Subcutaneous abdominal adipose tissue (tissue), 5 donors: ENCODE results near the gene PARL.

Experiments
- H3K27ac ChIP-seq: one replicate; pipeline ENCODE4 v1.7.0; 2013; ENCODE audit warnings: low read depth, mild to moderate bottlenecking, inconsistent platforms, low read length, moderate library complexity
- H3K27me3 ChIP-seq, 5 donors: one replicate each; pipeline ENCODE4 v1.7.0; 2013; ENCODE audit warnings: low read length in 5 of 5, inconsistent platforms in 1 of 5; ENCODE audit not compliant: control insufficient read depth in 5 of 5, insufficient read depth in 4 of 5
- H3K36me3 ChIP-seq, 5 donors: one replicate each; pipeline ENCODE4 v1.7.0; 2013; ENCODE audit warnings: low read length in 5 of 5; ENCODE audit not compliant: control insufficient read depth in 5 of 5, insufficient read depth in 5 of 5
- H3K4me1 ChIP-seq, 5 donors: one replicate each; pipeline ENCODE4 v1.7.0; 2013; ENCODE audit warnings: low read length in 5 of 5, mild to moderate bottlenecking in 3 of 5, moderate library complexity in 1 of 5; ENCODE audit not compliant: control insufficient read depth in 5 of 5, insufficient read depth in 5 of 5
- H3K4me3 ChIP-seq, 5 donors: one replicate each; pipeline ENCODE4 v1.7.0; 2013; ENCODE audit warnings: low read length in 5 of 5, low read depth in 1 of 5
- H3K9ac ChIP-seq, 5 donors: one replicate each; pipeline ENCODE4 v1.7.0; 2013; ENCODE audit warnings: low read length in 5 of 5, mild to moderate bottlenecking in 4 of 5, moderate library complexity in 3 of 5
- H3K9me3 ChIP-seq, 5 donors: one replicate each; pipeline ENCODE4 v1.7.0; 2013; ENCODE audit warnings: low read length in 5 of 5; ENCODE audit not compliant: control insufficient read depth in 5 of 5
- donor health status: healthy.
- donor health status: healthy.
- donor health status: healthy.
- donor health status: healthy.
- donor health status: healthy.

The PARL gene

DNA sequence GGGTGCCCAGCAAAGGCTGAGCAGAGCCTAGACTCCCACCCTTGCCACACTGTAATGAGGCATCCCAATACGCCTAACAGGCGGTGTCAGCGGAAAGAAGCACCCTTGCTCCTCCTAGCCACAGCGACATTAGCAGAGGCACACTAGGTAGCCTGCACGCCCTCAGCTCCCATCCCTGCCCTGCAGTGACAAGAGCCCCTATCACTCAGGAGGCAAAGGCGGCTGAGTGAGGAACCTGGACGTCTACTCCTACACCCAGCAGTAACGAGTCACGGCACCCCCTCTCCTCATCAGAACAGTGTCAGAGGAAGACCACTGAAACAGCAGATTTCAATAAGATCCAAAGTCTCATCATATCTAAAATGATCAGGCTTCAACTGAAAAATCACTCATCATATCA, 47.3 kb downstream of the PARL start:
- no peak overlapping the region for H3K9ac ChIP-seq
- no peak overlapping the region for H3K4me3 ChIP-seq
- no peak overlapping the region for H3K27ac ChIP-seq
- no peaks in the 10 kb centered on the region for H3K27me3 ChIP-seq
- H3K4me1 ChIP-seq: no peaks in the 10 kb centered on the region
- no peaks in the 10 kb centered on the region for H3K9me3 ChIP-seq
- peaks cover 31 to 88% (median 67%) of the 10 kb centered on the region in 5 donors for H3K36me3 ChIP-seq

GRCh38 chr3:183833516-183833915, 51.2 kb downstream of the PARL start:
- Histone ChIP-seq H3K4me3 (no peak overlapping the region), H3K9ac (no peak overlapping the region), H3K27ac (no peak overlapping the region), H3K27me3 (no peaks in the 10 kb centered on the region), H3K9me3 (no peaks in the 10 kb centered on the region), H3K36me3 (peaks cover 15 to 76% (median 53%) of the 10 kb centered on the region in 5 donors), H3K4me1 (no peaks in the 10 kb centered on the region)

- Histone ChIP-seq H3K27me3 (no peaks in the 10 kb centered on the region), H3K4me1 (peaks cover 0 to 6% (median 5%) of the 10 kb centered on the region in 5 donors), H3K4me3 (no peak overlapping the region), H3K36me3 (peaks cover 8 to 57% (median 51%) of the 10 kb centered on the region in 5 donors), H3K9me3 (no peaks in the 10 kb centered on the region), H3K27ac (no peak overlapping the region), H3K9ac (no peak overlapping the region)
These were observed 54.5 kb downstream of the PARL start for GRCh38 chr3:183830187-183830586.

- peaks cover 8 to 56% (median 51%) of the 10 kb centered on the region in 5 donors for H3K36me3 ChIP-seq
- H3K27me3 ChIP-seq: no peaks in the 10 kb centered on the region
- no peak overlapping the region for H3K27ac ChIP-seq
- no peak overlapping the region for H3K4me3 ChIP-seq
- peaks cover 0 to 13% (median 11%) of the 10 kb centered on the region in 5 donors for H3K4me1 ChIP-seq
- no peaks in the 10 kb centered on the region for H3K9me3 ChIP-seq
- H3K9ac ChIP-seq: no peak overlapping the region
These were observed 55.2 kb downstream of the PARL start for GRCh38 chr3:183829466-183829865.

- peaks cover 8 to 46% (median 41%) of the 10 kb centered on the region in 5 donors for H3K36me3 ChIP-seq
- H3K4me1 ChIP-seq: peaks cover 0 to 19% (median 13%) of the 10 kb centered on the region in 5 donors
- H3K9ac ChIP-seq: no peak overlapping the region
- no peaks in the 10 kb centered on the region for H3K27me3 ChIP-seq
- H3K27ac ChIP-seq: no peak overlapping the region
- no peaks in the 10 kb centered on the region for H3K9me3 ChIP-seq
- H3K4me3 ChIP-seq: no peak overlapping the region
These were observed 56.2 kb downstream of the PARL start for GRCh38 chr3:183828538-183828870.

GRCh38 chr3:183827809-183828537, 56.7 kb downstream of the PARL start:
- Histone ChIP-seq H3K9me3 (no peaks in the 10 kb centered on the region), H3K27ac (no peak overlapping the region), H3K9ac (no peak overlapping the region), H3K4me1 (peaks cover 0 to 19% (median 13%) of the 10 kb centered on the region in 5 donors), H3K4me3 (no peak overlapping the region), H3K36me3 (peaks cover 8 to 41% (median 36%) of the 10 kb centered on the region in 5 donors), H3K27me3 (no peaks in the 10 kb centered on the region)

DNA sequence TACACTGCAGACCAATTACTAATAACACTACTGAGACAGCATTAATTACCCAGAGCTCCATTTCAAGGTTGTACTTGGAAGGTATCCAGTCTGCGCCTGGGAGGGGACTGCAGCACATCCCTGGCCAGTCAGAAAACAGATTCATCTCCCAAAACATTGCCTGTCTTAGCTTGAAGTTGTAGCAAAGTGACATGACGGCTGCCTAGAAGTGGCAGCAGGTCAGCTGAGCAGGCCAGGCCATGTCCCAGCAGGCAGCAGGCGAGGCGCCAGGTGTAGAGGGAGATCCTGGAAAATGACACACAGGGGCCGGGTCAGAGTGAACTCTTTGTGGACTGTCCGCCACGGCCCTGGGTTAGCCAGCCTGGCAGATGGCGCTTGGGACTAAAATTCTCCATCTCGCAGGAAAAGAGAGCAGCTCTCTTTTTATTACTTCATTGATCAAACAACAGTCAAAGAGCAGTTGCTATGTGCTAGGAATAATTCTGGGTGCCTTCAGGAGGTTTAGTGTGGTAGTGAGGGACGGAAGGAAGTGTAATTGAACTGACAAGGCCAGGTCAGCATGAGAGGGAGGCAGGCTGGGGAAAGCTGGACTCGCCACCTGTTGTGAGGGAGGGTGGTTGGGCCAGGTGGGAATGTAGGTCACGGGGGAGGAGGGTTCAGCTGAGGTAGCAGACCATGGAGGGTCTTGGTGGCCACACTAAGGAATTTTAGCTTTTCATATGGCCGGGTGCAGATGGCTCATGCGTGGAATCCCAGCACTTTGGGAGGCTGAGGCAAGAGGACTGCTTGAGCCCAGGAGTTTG, 58.0 kb downstream of the PARL start:
- Histone ChIP-seq H3K27me3 (no peaks in the 10 kb centered on the region), H3K4me3 (no peak overlapping the region), H3K27ac (no peak overlapping the region), H3K9ac (no peak overlapping the region), H3K4me1 (peaks cover 0 to 19% (median 13%) of the 10 kb centered on the region in 5 donors), H3K36me3 (peaks cover 7 to 35% (median 30%) of the 10 kb centered on the region in 5 donors), H3K9me3 (no peaks in the 10 kb centered on the region)

DNA sequence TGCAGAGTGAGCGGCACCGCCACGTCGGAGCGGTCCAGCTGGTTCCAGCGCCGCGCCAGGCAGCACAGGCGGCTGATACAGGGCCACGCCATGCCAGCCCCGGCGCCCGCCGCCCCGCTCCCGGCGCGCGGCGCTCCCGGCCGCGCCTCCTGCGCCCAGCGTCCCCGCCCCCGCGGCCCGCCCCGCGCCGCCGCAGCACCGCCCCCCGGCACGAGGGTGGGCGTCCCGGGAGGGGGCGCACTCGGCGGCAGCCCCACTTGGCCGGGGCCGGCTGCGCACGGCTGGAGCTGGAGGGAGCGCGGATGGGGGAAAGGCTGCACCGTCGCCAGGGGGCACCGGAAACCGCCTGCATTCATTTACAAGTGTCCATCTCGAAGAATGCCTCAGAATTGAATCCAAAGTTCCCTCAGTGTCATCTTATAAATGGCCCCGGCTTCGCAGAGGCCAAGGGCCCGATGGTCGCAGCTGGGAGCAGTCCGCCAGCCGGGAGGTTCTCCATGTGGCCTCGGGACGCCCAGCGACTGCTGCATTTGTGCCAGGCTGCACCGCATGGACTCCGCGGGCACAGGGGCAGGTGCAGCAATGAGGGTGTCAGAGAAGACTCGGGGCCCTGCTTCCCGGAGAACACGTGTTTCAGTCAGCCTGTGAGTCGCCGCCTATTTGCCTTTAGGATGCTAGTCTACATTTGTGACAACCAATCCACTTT, 59.1 kb downstream of the PARL start, which contains the start of gene MAP6D1:
Gene MAP6D1, minus strand, starts transcription at position 122 of the 706 bp plus-strand sequence. Its CDS starts 30 bp downstream, at position 92.
- H3K36me3 ChIP-seq: peaks cover 5 to 30% (median 28%) of the 10 kb centered on the region in 5 donors
- no peaks in the 10 kb centered on the region for H3K27me3 ChIP-seq
- no peak within 1 kb of the TSS for H3K27ac ChIP-seq
- peaks cover 0 to 19% (median 13%) of the 10 kb centered on the region in 5 donors for H3K4me1 ChIP-seq
- H3K9me3 ChIP-seq: no peaks in the 10 kb centered on the region
- H3K4me3 ChIP-seq: peak within 1 kb of the TSS in 4 of 5 donors; percentile 56 to 73 (median 66)
- H3K9ac ChIP-seq: peak within 1 kb of the TSS in 4 of 5 donors; percentile 12 to 54 (median 40)

GRCh38 chr3:183824761-183825455, 59.8 kb downstream of the PARL start:
- H3K36me3 ChIP-seq: peaks cover 5 to 26% (median 22%) of the 10 kb centered on the region in 5 donors
- peak overlapping the region in 4 of 5 donors; percentile 50 to 73 (median 66) for H3K4me3 ChIP-seq
- peak overlapping the region in 4 of 5 donors; percentile 12 to 54 (median 40) for H3K9ac ChIP-seq
- H3K4me1 ChIP-seq: peaks cover 0 to 19% (median 13%) of the 10 kb centered on the region in 5 donors
- no peak overlapping the region for H3K27ac ChIP-seq
- no peaks in the 10 kb centered on the region for H3K9me3 ChIP-seq
- H3K27me3 ChIP-seq: no peaks in the 10 kb centered on the region
